ENCODE results near the gene NDNF.

Gene NDNF

GRCh38 chr4:121062521-121062920, 9.8 kb downstream of the NDNF start:
- no peak for DNase-seq (ENCODE audit: low read depth)
- TF ChIP-seq CTCF (IDR thresholded peaks at IDR 0.05; ENCODE audit: insufficient read depth, low read depth, low read length, missing control alignments) = no peak
- no peak overlapping the region for H3K4me3 ChIP-seq (ENCODE audit: low read depth, low read length)

GRCh38 chr4:121061861-121062260, 10.5 kb downstream of the NDNF start:
- TF ChIP-seq CTCF (IDR thresholded peaks at IDR 0.05; ENCODE audit: insufficient read depth, low read depth, low read length, missing control alignments) = no peak
- no peak overlapping the region for H3K4me3 ChIP-seq (ENCODE audit: low read depth, low read length)
- no peak for DNase-seq (ENCODE audit: low read depth)

- TF ChIP-seq CTCF (IDR thresholded peaks at IDR 0.05; ENCODE audit: insufficient read depth, low read depth, low read length, missing control alignments) = no peak
- no peak for DNase-seq (ENCODE audit: low read depth)
Observed at GRCh38 chr4:121061215-121061614, 11.1 kb downstream of the NDNF start.

GRCh38 chr4:121057466-121057922, 14.8 kb downstream of the NDNF start:
- TF ChIP-seq CTCF (IDR thresholded peaks at IDR 0.05; ENCODE audit: insufficient read depth, low read depth, low read length, missing control alignments) = no peak
- no peak for DNase-seq (ENCODE audit: low read depth)

More at GRCh38 chr4:121061215-121061614, 11.1 kb downstream of the NDNF start:
- H3K4me3 ChIP-seq (ENCODE audit: low read depth, low read length) = no peak overlapping the region

GRCh38 chr4:121056066-121056465, 16.3 kb downstream of the NDNF start:
- no peak for DNase-seq (ENCODE audit: low read depth)
- no peak overlapping the region for H3K4me3 ChIP-seq (ENCODE audit: low read depth, low read length)
- TF ChIP-seq CTCF (IDR thresholded peaks at IDR 0.05; ENCODE audit: insufficient read depth, low read depth, low read length, missing control alignments) = no peak

More at GRCh38 chr4:121057466-121057922, 14.8 kb downstream of the NDNF start:
- H3K4me3 ChIP-seq (ENCODE audit: low read depth, low read length) = no peak overlapping the region

- no peak overlapping the region for H3K4me3 ChIP-seq (ENCODE audit: low read depth, low read length)
- no peak for TF ChIP-seq CTCF (IDR thresholded peaks at IDR 0.05; ENCODE audit: insufficient read depth, low read depth, low read length, missing control alignments)
- DNase-seq (ENCODE audit: low read depth) = no peak
Observed at GRCh38 chr4:121054373-121054772, 18.0 kb downstream of the NDNF start.

- TF ChIP-seq CTCF (IDR thresholded peaks at IDR 0.05; ENCODE audit: insufficient read depth, low read depth, low read length, missing control alignments) = no peak
- no peak overlapping the region for H3K4me3 ChIP-seq (ENCODE audit: low read depth, low read length)
- DNase-seq (ENCODE audit: low read depth) = no peak
Observed at GRCh38 chr4:121053601-121054143, 18.7 kb downstream of the NDNF start.

Measured in GM12865 (cell line).